C4-2B (cell line): ENCODE measurements around the gene NEO1.

ENCODE experiments used
- ZFX ChIP-seq: fragments of 450-650 bp; IDR thresholded peaks from 2 replicates; pipeline ENCODE4 v1.6.1; 2017
- TF ChIP-seq, protein P1 (sequence below): fragments of 450-650 bp; conservative IDR thresholded peaks from 2 replicates; pipeline ENCODE4 v1.5.1; 2017; ENCODE audit warnings: mild to moderate bottlenecking

DNA sequence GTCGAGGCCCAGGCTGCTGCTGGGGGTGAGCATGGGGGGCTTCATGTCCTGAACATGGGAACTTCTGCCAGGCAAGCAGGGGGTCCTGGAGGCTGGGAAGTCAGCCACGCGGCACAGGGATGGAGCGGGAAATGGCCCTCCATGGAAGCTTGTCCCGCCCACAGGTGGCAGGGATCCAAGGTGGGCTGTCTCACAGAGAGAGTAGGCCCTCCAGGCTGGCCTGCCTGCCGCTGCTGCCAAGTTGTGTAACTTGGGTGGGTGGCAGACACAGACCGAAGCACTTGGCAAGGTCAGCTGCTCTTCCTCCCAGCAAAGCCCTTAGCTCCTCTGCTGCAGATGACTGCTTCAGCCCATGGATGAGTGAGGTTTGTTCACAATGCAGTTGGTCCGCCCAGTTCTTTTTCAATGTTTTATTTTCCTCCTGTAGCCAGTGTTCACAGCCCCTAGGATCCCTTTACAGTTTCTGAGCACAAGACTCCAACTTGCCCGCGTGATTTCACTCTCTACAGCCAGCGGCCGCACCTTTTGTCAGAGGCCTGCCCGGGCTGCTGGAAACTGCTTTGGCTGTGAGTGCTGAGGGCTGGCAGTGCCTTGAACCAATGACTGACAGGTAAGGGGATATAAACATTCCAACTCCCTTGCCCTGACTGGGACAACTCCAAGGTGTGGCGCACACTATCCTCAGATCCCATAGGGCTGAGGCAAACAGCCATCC, 289.8 kb downstream of the NEO1 start:
- TF ChIP-seq, protein P1, sequence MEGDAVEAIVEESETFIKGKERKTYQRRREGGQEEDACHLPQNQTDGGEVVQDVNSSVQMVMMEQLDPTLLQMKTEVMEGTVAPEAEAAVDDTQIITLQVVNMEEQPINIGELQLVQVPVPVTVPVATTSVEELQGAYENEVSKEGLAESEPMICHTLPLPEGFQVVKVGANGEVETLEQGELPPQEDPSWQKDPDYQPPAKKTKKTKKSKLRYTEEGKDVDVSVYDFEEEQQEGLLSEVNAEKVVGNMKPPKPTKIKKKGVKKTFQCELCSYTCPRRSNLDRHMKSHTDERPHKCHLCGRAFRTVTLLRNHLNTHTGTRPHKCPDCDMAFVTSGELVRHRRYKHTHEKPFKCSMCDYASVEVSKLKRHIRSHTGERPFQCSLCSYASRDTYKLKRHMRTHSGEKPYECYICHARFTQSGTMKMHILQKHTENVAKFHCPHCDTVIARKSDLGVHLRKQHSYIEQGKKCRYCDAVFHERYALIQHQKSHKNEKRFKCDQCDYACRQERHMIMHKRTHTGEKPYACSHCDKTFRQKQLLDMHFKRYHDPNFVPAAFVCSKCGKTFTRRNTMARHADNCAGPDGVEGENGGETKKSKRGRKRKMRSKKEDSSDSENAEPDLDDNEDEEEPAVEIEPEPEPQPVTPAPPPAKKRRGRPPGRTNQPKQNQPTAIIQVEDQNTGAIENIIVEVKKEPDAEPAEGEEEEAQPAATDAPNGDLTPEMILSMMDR = no peak
- no peak for TF ChIP-seq ZFX
